SK-N-SH treated with all-trans-retinoic acid at 6 μM for 48 hours (cell line): ENCODE measurements around the gene CYS1.

Source experiments
- ATAC-seq: fragments of 200-7000 bp; cut with Tn5 transposase; 3 replicates; pipeline ENCODE4 v1.9.1; 2020; ENCODE audit warnings: mild to moderate bottlenecking, moderate library complexity
- ARNTL ChIP-seq: fragments of 450-650 bp; formaldehyde crosslinking; IDR thresholded peaks from 2 replicates; pipeline ENCODE4 v1.5.0; 2020; ENCODE audit warnings: low read depth, mild to moderate bottlenecking, moderate library complexity, borderline replicate concordance
- BACH2 ChIP-seq: fragments of 250-450 bp; sonication (Bioruptor Pico); IDR thresholded peaks from 2 replicates; pipeline ENCODE4 v1.9.0; 2021; ENCODE audit warnings: mild to moderate bottlenecking, borderline replicate concordance
- CREB5 ChIP-seq: fragments of 250-450 bp; sonication (Bioruptor Pico); IDR thresholded peaks from 2 replicates; pipeline ENCODE4 v1.5.1; 2020; ENCODE audit warnings: low read depth, mild to moderate bottlenecking, moderate library complexity
- CSDC2 ChIP-seq: fragments of 250-450 bp; sonication (Bioruptor Pico); IDR thresholded peaks from 2 replicates; pipeline ENCODE4 v1.5.0; 2020; ENCODE audit warnings: mild to moderate bottlenecking, moderate library complexity
- CSRNP3 ChIP-seq: fragments of 250-450 bp; sonication (Bioruptor Pico); IDR thresholded peaks from 2 replicates; pipeline ENCODE4 v1.5.1; 2021; ENCODE audit warnings: mild to moderate bottlenecking, moderate library complexity
- ESRRG ChIP-seq: fragments of 250-450 bp; sonication (Bioruptor Pico); IDR thresholded peaks from 2 replicates; pipeline ENCODE4 v1.6.1; 2021; ENCODE audit warnings: mild to moderate bottlenecking
- GLIS3 ChIP-seq: fragments of 250-450 bp; sonication (Bioruptor Pico); IDR thresholded peaks from 2 replicates; pipeline ENCODE4 v1.5.0; 2020; ENCODE audit warnings: mild to moderate bottlenecking, moderate library complexity
- ISL1 ChIP-seq: fragments of 250-450 bp; sonication (Bioruptor Pico); IDR thresholded peaks from 2 replicates; pipeline ENCODE4 v2.1.2; 2022; ENCODE audit warnings: mild to moderate bottlenecking, moderate library complexity
- OSR1 ChIP-seq: fragments of 250-450 bp; sonication (Bioruptor Pico); IDR thresholded peaks from 2 replicates; pipeline ENCODE4 v1.8.0; 2022; ENCODE audit warnings: moderate library complexity, mild to moderate bottlenecking, inconsistent platforms
- POU6F1 ChIP-seq: fragments of 250-450 bp; sonication (Bioruptor Pico); IDR thresholded peaks from 2 replicates; pipeline ENCODE4 v1.8.0; 2021; ENCODE audit warnings: low read depth, mild to moderate bottlenecking, moderate library complexity, borderline replicate concordance
- PPARA ChIP-seq: fragments of 250-450 bp; sonication (Bioruptor Pico); IDR thresholded peaks from 2 replicates; pipeline ENCODE4 v1.5.0; 2020; ENCODE audit warnings: mild to moderate bottlenecking, borderline replicate concordance
- RARB ChIP-seq: fragments of 250-450 bp; sonication (Bioruptor Pico); IDR thresholded peaks from 2 replicates; pipeline ENCODE4 v1.8.0; 2021; ENCODE audit warnings: mild to moderate bottlenecking, moderate library complexity
- SNAI2 ChIP-seq: fragments of 250-450 bp; sonication (Bioruptor Pico); IDR thresholded peaks from 2 replicates; pipeline ENCODE4 v1.5.0; 2020; ENCODE audit warnings: mild to moderate bottlenecking, moderate library complexity
- TOX ChIP-seq: fragments of 250-450 bp; sonication (Bioruptor Pico); IDR thresholded peaks from 2 replicates; pipeline ENCODE4 v1.8.0; 2021; ENCODE audit warnings: mild to moderate bottlenecking, moderate library complexity, borderline replicate concordance
- ZC3H10 ChIP-seq: fragments of 250-450 bp; sonication (Bioruptor Pico); IDR thresholded peaks from 2 replicates; pipeline ENCODE4 v1.5.1; 2021; ENCODE audit warnings: mild to moderate bottlenecking, moderate library complexity
- ZFP3 ChIP-seq: fragments of 250-450 bp; sonication (Bioruptor Pico); IDR thresholded peaks from 2 replicates; pipeline ENCODE4 v1.5.0; 2020; ENCODE audit warnings: mild to moderate bottlenecking, moderate library complexity
- ZFP30 ChIP-seq: fragments of 450-650 bp; formaldehyde crosslinking; IDR thresholded peaks from 2 replicates; pipeline ENCODE4 v1.5.0; 2022; ENCODE audit warnings: mild to moderate bottlenecking, moderate library complexity
- ZNF565 ChIP-seq: fragments of 450-650 bp; formaldehyde crosslinking; conservative IDR thresholded peaks from 2 replicates; pipeline ENCODE4 v1.5.0; 2020; ENCODE audit warnings: low read depth, mild to moderate bottlenecking, moderate library complexity
- ZNF70 ChIP-seq: fragments of 450-650 bp; formaldehyde crosslinking; IDR thresholded peaks from 2 replicates; pipeline ENCODE4 v1.5.0; 2020; ENCODE audit warnings: mild to moderate bottlenecking, moderate library complexity
- ZNF8 ChIP-seq: fragments of 450-650 bp; formaldehyde crosslinking; IDR thresholded peaks from 2 replicates; pipeline ENCODE4 v1.5.0; 2020; ENCODE audit warnings: mild to moderate bottlenecking, moderate library complexity
- TF ChIP-seq, protein P1 (sequence below): fragments of 250-450 bp; sonication (Bioruptor Pico); IDR thresholded peaks from 2 replicates; pipeline ENCODE4 v1.5.0; 2020; ENCODE audit warnings: mild to moderate bottlenecking, moderate library complexity
- TF ChIP-seq, protein P2 (sequence below): fragments of 250-450 bp; sonication (Bioruptor Pico); IDR thresholded peaks from 2 replicates; pipeline ENCODE4 v1.8.0; 2020; ENCODE audit warnings: mild to moderate bottlenecking, moderate library complexity, borderline replicate concordance

The CYS1 gene

GRCh38 chr2:10009271-10009810 lies 70.9 kb downstream of the CYS1 start (continued):
- TF ChIP-seq, protein P1, sequence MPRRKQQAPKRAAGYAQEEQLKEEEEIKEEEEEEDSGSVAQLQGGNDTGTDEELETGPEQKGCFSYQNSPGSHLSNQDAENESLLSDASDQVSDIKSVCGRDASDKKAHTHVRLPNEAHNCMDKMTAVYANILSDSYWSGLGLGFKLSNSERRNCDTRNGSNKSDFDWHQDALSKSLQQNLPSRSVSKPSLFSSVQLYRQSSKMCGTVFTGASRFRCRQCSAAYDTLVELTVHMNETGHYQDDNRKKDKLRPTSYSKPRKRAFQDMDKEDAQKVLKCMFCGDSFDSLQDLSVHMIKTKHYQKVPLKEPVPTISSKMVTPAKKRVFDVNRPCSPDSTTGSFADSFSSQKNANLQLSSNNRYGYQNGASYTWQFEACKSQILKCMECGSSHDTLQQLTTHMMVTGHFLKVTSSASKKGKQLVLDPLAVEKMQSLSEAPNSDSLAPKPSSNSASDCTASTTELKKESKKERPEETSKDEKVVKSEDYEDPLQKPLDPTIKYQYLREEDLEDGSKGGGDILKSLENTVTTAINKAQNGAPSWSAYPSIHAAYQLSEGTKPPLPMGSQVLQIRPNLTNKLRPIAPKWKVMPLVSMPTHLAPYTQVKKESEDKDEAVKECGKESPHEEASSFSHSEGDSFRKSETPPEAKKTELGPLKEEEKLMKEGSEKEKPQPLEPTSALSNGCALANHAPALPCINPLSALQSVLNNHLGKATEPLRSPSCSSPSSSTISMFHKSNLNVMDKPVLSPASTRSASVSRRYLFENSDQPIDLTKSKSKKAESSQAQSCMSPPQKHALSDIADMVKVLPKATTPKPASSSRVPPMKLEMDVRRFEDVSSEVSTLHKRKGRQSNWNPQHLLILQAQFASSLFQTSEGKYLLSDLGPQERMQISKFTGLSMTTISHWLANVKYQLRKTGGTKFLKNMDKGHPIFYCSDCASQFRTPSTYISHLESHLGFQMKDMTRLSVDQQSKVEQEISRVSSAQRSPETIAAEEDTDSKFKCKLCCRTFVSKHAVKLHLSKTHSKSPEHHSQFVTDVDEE (CRISPR knock-in tag) = no peak
- TF ChIP-seq ZNF70 (CRISPR knock-in tag) = no peak
- no peak for TF ChIP-seq ZNF565 (CRISPR knock-in tag)

GRCh38 chr2:10008809-10009176 lies 71.4 kb downstream of the CYS1 start:
- TF ChIP-seq ISL1 = no peak
- no peak for TF ChIP-seq ZNF565 (CRISPR knock-in tag)
- TF ChIP-seq, protein P2, sequence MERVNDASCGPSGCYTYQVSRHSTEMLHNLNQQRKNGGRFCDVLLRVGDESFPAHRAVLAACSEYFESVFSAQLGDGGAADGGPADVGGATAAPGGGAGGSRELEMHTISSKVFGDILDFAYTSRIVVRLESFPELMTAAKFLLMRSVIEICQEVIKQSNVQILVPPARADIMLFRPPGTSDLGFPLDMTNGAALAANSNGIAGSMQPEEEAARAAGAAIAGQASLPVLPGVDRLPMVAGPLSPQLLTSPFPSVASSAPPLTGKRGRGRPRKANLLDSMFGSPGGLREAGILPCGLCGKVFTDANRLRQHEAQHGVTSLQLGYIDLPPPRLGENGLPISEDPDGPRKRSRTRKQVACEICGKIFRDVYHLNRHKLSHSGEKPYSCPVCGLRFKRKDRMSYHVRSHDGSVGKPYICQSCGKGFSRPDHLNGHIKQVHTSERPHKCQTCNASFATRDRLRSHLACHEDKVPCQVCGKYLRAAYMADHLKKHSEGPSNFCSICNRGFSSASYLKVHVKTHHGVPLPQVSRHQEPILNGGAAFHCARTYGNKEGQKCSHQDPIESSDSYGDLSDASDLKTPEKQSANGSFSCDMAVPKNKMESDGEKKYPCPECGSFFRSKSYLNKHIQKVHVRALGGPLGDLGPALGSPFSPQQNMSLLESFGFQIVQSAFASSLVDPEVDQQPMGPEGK (CRISPR knock-in tag) = no peak
- no peak for TF ChIP-seq OSR1 (CRISPR knock-in tag)
- TF ChIP-seq ZC3H10 (CRISPR knock-in tag) = no peak
- TF ChIP-seq PPARA (CRISPR knock-in tag) = no peak
- no peak for TF ChIP-seq TOX (CRISPR knock-in tag)
- no peak for TF ChIP-seq GLIS3 (CRISPR knock-in tag)
- no peak for TF ChIP-seq ZNF70 (CRISPR knock-in tag)
- no peak for TF ChIP-seq CSDC2 (CRISPR knock-in tag)
- TF ChIP-seq, all 23 proteins: peak for 0
- ATAC-seq = no peak

GRCh38 chr2:10007921-10008808 lies 72.0 kb downstream of the CYS1 start:
- TF ChIP-seq CSDC2 (CRISPR knock-in tag) (no peak), PPARA (CRISPR knock-in tag) (no peak), SNAI2 (CRISPR knock-in tag) (no peak), ISL1 (no peak)
- TF ChIP-seq, all 23 proteins: peak for 0
- ATAC-seq = no peak

- TF ChIP-seq POU6F1 (CRISPR knock-in tag) (no peak), RARB (CRISPR knock-in tag) (no peak), GLIS3 (CRISPR knock-in tag) (no peak), ISL1 (no peak), ZNF8 (CRISPR knock-in tag) (no peak), CREB5 (CRISPR knock-in tag) (no peak), PPARA (CRISPR knock-in tag) (no peak), ARNTL (CRISPR knock-in tag) (no peak), ZFP3 (CRISPR knock-in tag) (no peak), OSR1 (CRISPR knock-in tag) (no peak), CSRNP3 (CRISPR knock-in tag) (no peak), TOX (CRISPR knock-in tag) (no peak), SNAI2 (CRISPR knock-in tag) (no peak), ZFP30 (CRISPR knock-in tag) (no peak), CSDC2 (CRISPR knock-in tag) (no peak), ZNF565 (CRISPR knock-in tag) (no peak), ESRRG (CRISPR knock-in tag) (no peak), BACH2 (CRISPR knock-in tag) (no peak), ZC3H10 (CRISPR knock-in tag) (no peak)
- TF ChIP-seq, protein P2 (CRISPR knock-in tag) = no peak
These were observed 72.8 kb downstream of the CYS1 start for GRCh38 chr2:10007435-10007834.

More at GRCh38 chr2:10007435-10007834, 72.8 kb downstream of the CYS1 start:
- no peak for ATAC-seq
